Prostate gland (tissue), 2 donors: ENCODE measurements around the gene NBAS.

ENCODE experiments used
- CTCF ChIP-seq, 4 experiments: fragments of 200-600 bp in 2 of 4; fragments of 450-650 bp in 2 of 4; sonication (generic) in 2 of 4; IDR thresholded peaks; 1 replicate in 3 of 4; 2 replicates in 1 of 4; pipeline ENCODE4 v1.5.1; 2016 to 2019; ENCODE audit warnings: antibody characterized with exemption in 4 of 4, mild to moderate bottlenecking in 2 of 4, moderate library complexity in 2 of 4
- POLR2A ChIP-seq: fragments of 450-650 bp; IDR thresholded peaks from one replicate; pipeline ENCODE4 v1.6.1; 2016; ENCODE audit warnings: antibody characterized with exemption, mild to moderate bottlenecking
- POLR2AphosphoS5 ChIP-seq: sonication (generic); formaldehyde crosslinking; IDR thresholded peaks from one replicate; pipeline ENCODE4 v1.6.1; 2017; ENCODE audit warnings: antibody characterized with exemption

GRCh38 chr2:15435474-15435873 is 125.7 kb downstream of the NBAS start:
- TF ChIP-seq CTCF (IDR thresholded peaks at IDR 0.05), result no peak
- no peak for TF ChIP-seq POLR2AphosphoS5
- TF ChIP-seq POLR2A, result no peak
